Measurements from ENCODE around the gene TMEM140. TPM values are rescaled to one million over a fixed set of nuclear protein-coding genes. Genes with fewer than 3 reads are reported as not detected.
"Not testable (repeated sequence)": the region's sequence is repeated elsewhere in the genome, so short reads cannot be mapped to it uniquely, and the experiment has no call there.

TMEM140 gene
- total and polyA plus RNA-seq, 7 experiments from 2014 or later = 16.8 to 44.7 (median 20.4) TPM

DNA sequence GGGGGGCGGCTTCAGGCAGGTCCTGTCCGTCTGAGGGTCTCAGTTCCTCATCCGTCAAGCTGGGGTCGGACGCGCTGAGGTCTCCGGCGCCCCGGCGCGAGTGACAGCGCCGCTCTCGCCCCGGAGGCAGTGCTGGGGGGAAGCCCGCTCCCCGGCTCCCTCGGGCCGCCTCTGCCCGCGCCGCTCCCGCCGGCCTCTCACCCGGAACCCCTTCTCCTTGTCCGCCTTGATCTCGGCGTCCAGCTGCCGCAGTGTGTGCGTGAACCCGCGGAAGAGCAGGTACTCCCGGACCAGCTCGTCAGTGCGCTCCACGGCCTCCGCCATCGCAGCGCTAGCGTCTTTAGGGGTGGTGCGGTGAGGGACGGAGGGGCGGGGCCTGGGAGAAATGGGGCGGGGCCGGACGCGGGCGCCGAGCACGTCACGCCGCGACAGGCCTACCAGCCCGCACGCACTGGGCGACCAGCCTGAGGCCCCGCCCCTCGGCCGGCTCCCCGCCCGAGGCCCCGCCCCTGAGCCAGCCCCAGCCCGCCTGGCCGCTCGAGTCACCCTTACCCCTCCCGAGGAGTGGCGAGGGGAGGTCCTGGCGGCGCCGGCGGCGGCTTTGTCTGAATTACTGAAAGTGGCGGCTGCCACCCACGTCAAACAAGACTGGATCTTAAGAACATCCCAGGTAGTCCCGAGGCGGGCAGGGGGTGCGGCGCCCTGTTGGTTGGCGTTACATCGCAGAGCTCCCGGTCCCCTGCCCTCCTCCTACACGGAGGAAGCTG lies 63.5 kb downstream of the TMEM140 start, which contains the start of gene WDR91:
TSS of gene WDR91 (minus strand) at position 348 of the 767 bp plus-strand sequence. CDS start at position 324, 24 bp downstream.
- H3K36me3 ChIP-seq (ENCODE audit: control insufficient read depth in 2 of 3, insufficient read depth in 3 of 3, low read length in 3 of 3) = peaks cover 0 to 6% (median 0%) of the 10 kb centered on the region in 3 experiments
- Mint-ChIP-seq H3K4me1 (peaks cover 18 to 47% (median 37%) of the 10 kb centered on the region in 7 donors), H3K9me3 (no peaks in the 10 kb centered on the region), H3K36me3 (peaks cover 0 to 15% (median under 1%) of the 10 kb centered on the region in 5 donors), H3K4me3 (peak within 1 kb of the TSS; percentile 91 to 99 (median 96)), H3K27me3 (peaks cover 0 to 2% (median 0%) of the 10 kb centered on the region in 5 donors), H3K27ac (peak within 1 kb of the TSS; percentile 94 to 99 (median 98))
- H3K27me3 ChIP-seq (ENCODE audit: control insufficient read depth in 2 of 2, insufficient read depth in 2 of 2, low read length in 2 of 2) = no peaks in the 10 kb centered on the region
- H3K4me1 ChIP-seq (ENCODE audit: control insufficient read depth in 2 of 2, insufficient read depth in 2 of 2, low read length in 2 of 2) = peaks cover 0 to 5% of the 10 kb centered on the region in 2 donors
- DNase-seq (peak; percentile 83 to 94 (median 90)), ATAC-seq (peak; percentile 97)
- intact Hi-C loops (cut with micrococcal nuclease) = loop anchor here (1.0 to 5.0 kb wide), 19 partner anchors 41 to 1959 kb away; partner anchors contain the start of genes AGBL3 (in 2 of the 2), AKR1B1 (in 2 of the 2), BPGM (in 2 of the 2) and CNOT4 (in 2 of the 2)
- ChIA-PET CTCF (no interaction called here), POLR2A (interaction anchor here (0.7 to 2.4 kb wide), 12 partner anchors 9 to 566 kb away, joined by 3 to 19 read pairs (median 4); partner anchors contain the start of genes AGBL3, BPGM, CYREN and TMEM140)
- peak within 1 kb of the TSS; percentile 68 for H3K4me3 ChIP-seq (ENCODE audit: low read length)
- H3K27ac ChIP-seq (ENCODE audit: low read depth, low read length) = peak within 1 kb of the TSS; percentile 92
- no peaks in the 10 kb centered on the region for H3K9me3 ChIP-seq (ENCODE audit: control insufficient read depth in 2 of 3, low read length in 3 of 3)

DNA sequence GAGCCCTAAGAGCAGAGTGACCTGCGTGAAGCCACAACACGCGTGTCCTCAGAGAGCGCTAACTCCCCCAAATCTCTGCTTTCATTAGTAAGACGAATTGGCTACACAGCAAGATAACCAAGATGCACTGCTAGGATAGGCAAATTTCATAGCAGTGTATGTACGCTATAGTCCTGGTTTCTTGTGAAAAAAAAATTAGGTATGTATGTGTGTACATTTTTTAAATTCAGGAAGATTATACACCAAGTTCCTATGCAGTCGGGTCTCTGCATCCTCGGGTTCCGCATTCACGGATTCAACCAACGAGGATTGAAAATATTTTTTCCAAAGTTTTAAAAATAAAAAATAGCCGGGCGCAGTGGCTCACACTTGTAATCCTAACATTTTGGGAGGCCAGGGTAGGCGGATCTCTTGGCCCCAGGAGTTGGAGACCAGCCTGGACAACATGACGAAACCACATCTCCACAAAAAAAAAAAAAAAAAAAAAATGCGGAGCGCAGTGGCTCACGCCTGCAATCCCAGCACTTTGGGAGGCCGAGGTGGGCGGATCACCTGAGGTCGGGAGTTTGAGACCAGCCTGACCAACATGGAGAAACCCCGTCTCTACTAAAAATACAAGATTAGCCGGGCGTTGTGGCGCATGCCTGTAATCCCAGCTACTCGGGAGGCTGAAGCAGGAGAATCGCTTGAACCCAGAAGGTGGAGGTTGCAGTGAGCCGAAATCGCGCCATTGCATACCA lies 64.2 kb downstream of the TMEM140 start:
- H3K4me3 ChIP-seq (ENCODE audit: low read length) = peak overlapping the region; percentile 68
- not testable (repeated sequence) for H3K9me3 Mint-ChIP-seq; H3K27me3 Mint-ChIP-seq; ATAC-seq; H3K4me1 ChIP-seq (ENCODE audit: control insufficient read depth in 2 of 2, insufficient read depth in 2 of 2, low read length in 2 of 2); H3K27me3 ChIP-seq (ENCODE audit: control insufficient read depth in 2 of 2, insufficient read depth in 2 of 2, low read length in 2 of 2); H3K36me3 ChIP-seq (ENCODE audit: control insufficient read depth in 2 of 3, insufficient read depth in 3 of 3, low read length in 3 of 3); H3K9me3 ChIP-seq (ENCODE audit: control insufficient read depth in 2 of 3, low read length in 3 of 3); DNase-seq
- CTCF ChIA-PET = interaction anchor here (0.7 kb wide), 1 partner anchor 65 kb away, joined by 5 read pairs; no protein-coding TSS in a partner anchor
- peaks cover 0 to 13% (median 0%) of the 10 kb centered on the region in 5 donors for H3K36me3 Mint-ChIP-seq
- intact Hi-C loops (cut with micrococcal nuclease) = loop anchor here (1.0 to 5.0 kb wide), 19 partner anchors 42 to 1960 kb away; partner anchors contain the start of genes AGBL3 (in 2 of the 2), AKR1B1 (in 2 of the 2), BPGM (in 2 of the 2) and CNOT4 (in 2 of the 2)
- POLR2A ChIA-PET = interaction anchor here (1.0 to 2.3 kb wide), 6 partner anchors 13 to 226 kb away, joined by 3 to 19 read pairs (median 10); partner anchors contain the start of genes AGBL3, CYREN and TMEM140
- H3K4me3 Mint-ChIP-seq = peak overlapping the region; percentile 90 to 98 (median 95)
- H3K27ac ChIP-seq (ENCODE audit: low read depth, low read length) = peak overlapping the region; percentile 92
- H3K4me1 Mint-ChIP-seq = peaks cover 18 to 42% (median 33%) of the 10 kb centered on the region in 7 donors
- H3K27ac Mint-ChIP-seq = peak overlapping the region; percentile 68 to 98 (median 95)

DNA sequence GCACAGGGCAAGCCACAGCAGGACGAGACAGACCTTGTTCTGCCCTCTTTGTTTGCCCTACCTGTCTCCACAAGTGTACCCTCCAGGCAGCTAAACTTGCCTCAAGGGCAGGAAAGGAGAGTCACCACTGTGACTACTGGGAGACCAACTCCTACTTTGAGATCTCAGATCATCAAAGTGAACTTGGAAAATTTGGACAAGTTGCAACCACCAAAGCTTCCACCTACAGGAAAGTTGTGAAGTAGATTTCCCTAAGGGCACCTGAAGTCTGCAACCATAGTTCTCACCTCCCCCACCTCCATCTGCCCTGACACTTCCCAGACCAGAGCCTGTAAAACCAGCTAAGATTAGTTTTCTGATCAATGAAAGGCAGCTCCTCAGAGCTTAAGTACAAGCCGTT lies 66.0 kb downstream of the TMEM140 start:
- H3K27ac ChIP-seq (ENCODE audit: low read depth, low read length) = no peak overlapping the region
- Mint-ChIP-seq H3K27me3 (peaks cover 0 to 7% (median 6%) of the 10 kb centered on the region in 5 donors), H3K36me3 (peaks cover 0 to 5% (median 1%) of the 10 kb centered on the region in 5 donors), H3K4me1 (peaks cover 7 to 25% (median 19%) of the 10 kb centered on the region in 7 donors), H3K4me3 (no peak overlapping the region), H3K27ac (peak overlapping the region in 2 of 9 donors; percentile 2 to 43), H3K9me3 (no peaks in the 10 kb centered on the region)
- DNase-seq = no peak
- no peak for ATAC-seq
- intact Hi-C loops (cut with micrococcal nuclease) = loop anchor here in 1 of 2 donors (5.0 kb wide), 2 partner anchors 897 to 1962 kb away; partner anchors contain the start of genes EXOC4 and SLC35B4
- H3K27me3 ChIP-seq (ENCODE audit: control insufficient read depth in 2 of 2, insufficient read depth in 2 of 2, low read length in 2 of 2) = no peaks in the 10 kb centered on the region
- ChIA-PET CTCF (interaction anchor here (0.7 kb wide), 1 partner anchor 24 kb away, joined by 4 read pairs; no protein-coding TSS in a partner anchor), POLR2A (no interaction called here)
- H3K4me3 ChIP-seq (ENCODE audit: low read length) = no peak overlapping the region
- H3K9me3 ChIP-seq (ENCODE audit: control insufficient read depth in 2 of 3, low read length in 3 of 3) = no peaks in the 10 kb centered on the region
- H3K36me3 ChIP-seq (ENCODE audit: control insufficient read depth in 2 of 3, insufficient read depth in 3 of 3, low read length in 3 of 3) = no peaks in the 10 kb centered on the region
- peaks cover 0 to 5% of the 10 kb centered on the region in 2 donors for H3K4me1 ChIP-seq (ENCODE audit: control insufficient read depth in 2 of 2, insufficient read depth in 2 of 2, low read length in 2 of 2)

DNA sequence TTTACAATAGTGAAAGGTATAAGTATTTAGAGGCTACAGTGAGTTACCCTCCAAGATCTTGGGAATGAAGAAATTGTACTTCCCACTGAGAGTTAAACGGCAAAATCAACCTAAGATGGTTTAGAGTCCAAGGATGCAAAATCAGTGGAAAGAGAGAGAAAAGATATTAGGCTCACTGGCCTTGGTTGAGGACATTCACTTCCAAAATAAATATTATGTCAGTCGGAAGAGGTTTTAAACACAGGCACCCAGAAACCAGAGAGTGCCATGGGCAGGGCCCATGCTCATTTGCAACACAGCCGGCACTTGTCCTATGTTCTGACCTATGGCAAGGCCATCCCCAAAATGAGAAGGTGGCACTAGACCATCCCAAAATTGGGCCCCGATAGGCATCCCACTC lies 67.3 kb downstream of the TMEM140 start:
- Mint-ChIP-seq H3K4me3 (no peak overlapping the region), H3K27me3 (peaks cover 0 to 13% (median 6%) of the 10 kb centered on the region in 5 donors), H3K4me1 (peaks cover 0 to 12% (median 11%) of the 10 kb centered on the region in 7 donors), H3K9me3 (no peaks in the 10 kb centered on the region), H3K27ac (no peak overlapping the region), H3K36me3 (peaks cover 0 to 6% (median 1%) of the 10 kb centered on the region in 5 donors)
- no peak overlapping the region for H3K4me3 ChIP-seq (ENCODE audit: low read length)
- DNase-seq = no peak
- intact Hi-C loops (cut with micrococcal nuclease) = no loop called here
- ATAC-seq = no peak
- CTCF ChIA-PET = no interaction called here
- no peaks in the 10 kb centered on the region for H3K36me3 ChIP-seq (ENCODE audit: control insufficient read depth in 2 of 3, insufficient read depth in 3 of 3, low read length in 3 of 3)
- H3K27ac ChIP-seq (ENCODE audit: low read depth, low read length) = no peak overlapping the region
- H3K9me3 ChIP-seq (ENCODE audit: control insufficient read depth in 2 of 3, low read length in 3 of 3) = no peaks in the 10 kb centered on the region
- H3K4me1 ChIP-seq (ENCODE audit: control insufficient read depth in 2 of 2, insufficient read depth in 2 of 2, low read length in 2 of 2) = peaks cover 0 to 4% of the 10 kb centered on the region in 2 donors
- no peaks in the 10 kb centered on the region for H3K27me3 ChIP-seq (ENCODE audit: control insufficient read depth in 2 of 2, insufficient read depth in 2 of 2, low read length in 2 of 2)
- POLR2A ChIA-PET = no interaction called here

DNA sequence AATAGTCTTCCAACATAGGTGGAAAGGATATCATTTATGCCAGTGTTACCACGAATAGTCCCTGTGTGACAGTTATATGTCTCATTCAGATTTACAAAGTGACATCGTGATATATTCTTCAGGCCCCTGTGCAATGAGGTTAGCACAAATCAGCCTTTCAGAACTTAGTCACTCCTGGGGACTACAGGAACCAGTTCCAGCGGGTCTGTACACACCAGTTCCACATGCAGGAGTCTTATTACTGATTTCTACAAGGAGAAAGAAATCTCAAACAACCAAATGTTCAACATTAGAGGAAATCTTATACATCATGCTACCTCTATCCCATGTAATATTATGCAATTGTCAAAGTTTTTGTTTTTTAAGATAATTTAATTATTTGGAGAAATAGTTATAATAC lies 67.8 kb downstream of the TMEM140 start:
- ChIA-PET POLR2A (no interaction called here), CTCF (no interaction called here)
- H3K4me1 Mint-ChIP-seq = peaks cover 0 to 6% (median 6%) of the 10 kb centered on the region in 7 donors

More for the DNA sequence above, 67.8 kb downstream of the TMEM140 start:
- H3K27me3 ChIP-seq (ENCODE audit: control insufficient read depth in 2 of 2, insufficient read depth in 2 of 2, low read length in 2 of 2) = no peaks in the 10 kb centered on the region
- no peak overlapping the region for H3K4me3 Mint-ChIP-seq
- H3K27ac Mint-ChIP-seq = no peak overlapping the region
- ATAC-seq = no peak
- peaks cover 0 to 17% (median 6%) of the 10 kb centered on the region in 5 donors for H3K27me3 Mint-ChIP-seq
- intact Hi-C loops (cut with micrococcal nuclease) = no loop called here
- no peaks in the 10 kb centered on the region for H3K4me1 ChIP-seq (ENCODE audit: control insufficient read depth in 2 of 2, insufficient read depth in 2 of 2, low read length in 2 of 2)
- H3K27ac ChIP-seq (ENCODE audit: low read depth, low read length) = no peak overlapping the region
- H3K9me3 ChIP-seq (ENCODE audit: control insufficient read depth in 2 of 3, low read length in 3 of 3) = no peaks in the 10 kb centered on the region
- no peak overlapping the region for H3K4me3 ChIP-seq (ENCODE audit: low read length)
- peaks cover 0 to 3% (median 0%) of the 10 kb centered on the region in 11 donors for H3K9me3 Mint-ChIP-seq
- peaks cover 0 to 11% (median 1%) of the 10 kb centered on the region in 5 donors for H3K36me3 Mint-ChIP-seq
- H3K36me3 ChIP-seq (ENCODE audit: control insufficient read depth in 2 of 3, insufficient read depth in 3 of 3, low read length in 3 of 3) = no peaks in the 10 kb centered on the region
- no peak for DNase-seq

Measured in naive thymus-derived CD4-positive, alpha-beta T cell (primary cell).